Gastrocnemius medialis (tissue), 4 donors: ENCODE measurements around the gene OR2W3.

ENCODE experiments used
- CTCF ChIP-seq, 5 experiments: fragments of 450-650 bp in 3 of 5; fragments of 200-600 bp in 2 of 5; sonication (generic) in 2 of 5; IDR thresholded peaks in 4 of 5; conservative IDR thresholded peaks in 1 of 5; 1 replicate in 4 of 5; 2 replicates in 1 of 5; pipeline ENCODE4 v1.5.1; 2016 to 2019; ENCODE audit warnings: antibody characterized with exemption in 5 of 5, mild to moderate bottlenecking in 3 of 5, moderate library complexity in 3 of 5
- POLR2A ChIP-seq, 2 donors: fragments of 450-650 bp; IDR thresholded peaks; one replicate each; pipeline ENCODE4 v1.6.1; 2017; ENCODE audit warnings: antibody characterized with exemption in 2 of 2, mild to moderate bottlenecking in 2 of 2, moderate library complexity in 2 of 2

- TF ChIP-seq CTCF (IDR thresholded peaks at IDR 0.05 in 4 of 5, conservative IDR thresholded peaks at IDR 0.05 in 1 of 5) (no peak), POLR2A (IDR thresholded peaks at IDR 0.05) (no peak)
These were observed at the start of gene OR2W3 for GRCh38 chr1:247895163-247895637.
